Testis (tissue), 3 donors: Measurements from ENCODE around the gene SCO2. TPM values are rescaled to one million over a fixed set of nuclear protein-coding genes. Genes with fewer than 3 reads are reported as not detected.

Source experiments
- DNase-seq: peaks from one replicate; pipeline ENCODE4 v3.0.0-alpha.2; 2019
- H3K27ac ChIP-seq, 2 donors: fragments of 200-600 bp; sonication (generic); one replicate each; pipeline ENCODE4 v1.5.1; 2019
- H3K27me3 ChIP-seq: fragments of 200-600 bp; sonication (generic); one replicate; pipeline ENCODE4 v1.5.1; 2019
- H3K36me3 ChIP-seq: fragments of 200-600 bp; sonication (generic); one replicate; pipeline ENCODE4 v1.5.1; 2017; ENCODE audit warnings: low read depth; ENCODE audit errors: missing control alignments
- H3K4me1 ChIP-seq: fragments of 200-600 bp; sonication (generic); one replicate; pipeline ENCODE4 v1.5.1; 2019
- H3K4me3 ChIP-seq, 2 donors: fragments of 200-600 bp; sonication (generic); one replicate each; pipeline ENCODE4 v1.5.1; 2017 to 2019
- H3K9me3 ChIP-seq: fragments of 200-600 bp; sonication (generic); one replicate; pipeline ENCODE4 v1.5.1; 2017
- POLR2A ChIP-seq: fragments of 450-650 bp; IDR thresholded peaks from one replicate; pipeline ENCODE4 v1.6.1; 2017; ENCODE audit warnings: antibody characterized with exemption, mild to moderate bottlenecking, moderate library complexity
- WGBS, 2 donors: methylation state at CpG; one replicate each; pipeline ENCODE4 v1.1.5; 2018; 5-methylcytosine and 5-hydroxymethylcytosine counted together
- intact Hi-C: fragments of 100-400 bp; cut with DNase I; formaldehyde crosslinking; loops from one replicate; pipeline ENCODE4 v1.15.1; 2023; ENCODE audit warnings: low total_unique reads
- polyA plus RNA-seq: library from polyadenylated mRNA; stranded (reverse); fragments of 350-450 nt; fragmentation: Illumina TruSeq; extraction: RNeasy Lipid Tissue Mini Kit (QIAGEN cat#74804); gene quantifications from one replicate; pipeline ENCODE4 v1.2.3, GENCODE V29; 2014; ENCODE audit warnings: low read depth, low replicate concordance; ENCODE audit not compliant: insufficient read depth
- total RNA-seq, 2 donors: library from RNA; depleted of rRNA; stranded (reverse); fragments of >200 nt; gene quantifications; one replicate each; pipeline ENCODE4 v1.2.3, GENCODE V29; 2016
- TF ChIP-seq, protein P1 (sequence below), 3 experiments: fragments of 450-650 bp in 2 of 3; fragments of 200-600 bp in 1 of 3; sonication (generic) in 1 of 3; IDR thresholded peaks; one replicate each; pipeline ENCODE4 v1.5.1; 2016 to 2019; ENCODE audit warnings: antibody characterized with exemption in 3 of 3, mild to moderate bottlenecking in 2 of 3, moderate library complexity in 1 of 3

SCO2 gene
- total and polyA plus RNA-seq, 3 donors from 2014 or later: 1.8 to 4.8 (median 4.1) TPM

DNA sequence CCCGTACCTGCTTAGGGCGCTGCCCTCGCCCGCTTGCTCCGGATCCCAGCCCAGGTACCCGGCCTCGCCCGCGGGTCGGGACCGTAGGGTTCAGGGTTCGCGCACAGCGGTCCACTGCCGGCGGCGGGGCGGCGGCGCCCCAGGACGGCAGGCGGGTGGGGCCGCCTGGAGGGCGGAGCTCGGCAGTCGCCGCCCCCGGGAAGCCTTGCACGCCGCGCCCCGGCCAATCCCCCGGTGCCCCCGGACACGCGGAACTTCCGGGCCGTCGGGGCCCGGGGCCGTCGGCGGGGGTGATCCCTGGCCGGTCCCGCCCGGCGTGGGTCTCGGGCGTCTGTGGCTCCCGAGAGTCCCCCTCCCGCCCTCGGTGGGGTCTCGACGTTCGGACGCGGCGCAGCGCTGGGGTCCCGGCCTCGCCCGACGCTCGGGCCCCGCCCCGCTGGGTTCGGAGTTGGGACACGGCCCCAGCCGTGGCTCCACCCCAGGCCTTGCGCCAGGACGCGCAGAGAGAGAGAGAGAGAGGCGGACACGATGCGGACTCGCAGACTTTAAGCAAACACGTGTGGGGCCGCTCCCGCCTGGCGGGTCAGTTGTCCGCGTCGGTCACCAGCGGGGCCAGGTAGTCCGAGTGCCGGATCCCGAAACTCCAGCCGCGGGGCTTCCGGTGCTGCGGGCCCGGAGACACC is 4.6 kb upstream of the SCO2 start, which contains the start of gene TYMP:
Gene TYMP, minus strand, starts transcription at position 116 of the 683 bp plus-strand sequence. CDS start 303 bp downstream, outside the sequence.
- peaks cover 21% of the 10 kb centered on the region for H3K4me1 ChIP-seq

GRCh38 chr22:50529416-50529896 is 4.1 kb upstream of the SCO2 start:
- DNase-seq: no peak
- no peaks in the 10 kb centered on the region for H3K27me3 ChIP-seq
- intact Hi-C loops: no loop called here

More for the DNA sequence above, 4.6 kb upstream of the SCO2 start, which contains the start of gene TYMP:
- H3K27me3 ChIP-seq: no peaks in the 10 kb centered on the region
- TF ChIP-seq, protein P1, sequence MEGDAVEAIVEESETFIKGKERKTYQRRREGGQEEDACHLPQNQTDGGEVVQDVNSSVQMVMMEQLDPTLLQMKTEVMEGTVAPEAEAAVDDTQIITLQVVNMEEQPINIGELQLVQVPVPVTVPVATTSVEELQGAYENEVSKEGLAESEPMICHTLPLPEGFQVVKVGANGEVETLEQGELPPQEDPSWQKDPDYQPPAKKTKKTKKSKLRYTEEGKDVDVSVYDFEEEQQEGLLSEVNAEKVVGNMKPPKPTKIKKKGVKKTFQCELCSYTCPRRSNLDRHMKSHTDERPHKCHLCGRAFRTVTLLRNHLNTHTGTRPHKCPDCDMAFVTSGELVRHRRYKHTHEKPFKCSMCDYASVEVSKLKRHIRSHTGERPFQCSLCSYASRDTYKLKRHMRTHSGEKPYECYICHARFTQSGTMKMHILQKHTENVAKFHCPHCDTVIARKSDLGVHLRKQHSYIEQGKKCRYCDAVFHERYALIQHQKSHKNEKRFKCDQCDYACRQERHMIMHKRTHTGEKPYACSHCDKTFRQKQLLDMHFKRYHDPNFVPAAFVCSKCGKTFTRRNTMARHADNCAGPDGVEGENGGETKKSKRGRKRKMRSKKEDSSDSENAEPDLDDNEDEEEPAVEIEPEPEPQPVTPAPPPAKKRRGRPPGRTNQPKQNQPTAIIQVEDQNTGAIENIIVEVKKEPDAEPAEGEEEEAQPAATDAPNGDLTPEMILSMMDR (IDR thresholded peaks at IDR 0.05): no peak
- no peak for TF ChIP-seq POLR2A
- peak within 1 kb of the TSS; percentile 49 to 64 for H3K27ac ChIP-seq
- H3K9me3 ChIP-seq: no peaks in the 10 kb centered on the region
- no peaks in the 10 kb centered on the region for H3K36me3 ChIP-seq
- intact Hi-C loops: no loop called here
- WGBS, 2 donors: 0 to 1% methylated on average over 2 to 75 of the region's 92 CpGs
- H3K4me3 ChIP-seq: peak within 1 kb of the TSS; percentile 42 to 56
- no peak for DNase-seq

DNA sequence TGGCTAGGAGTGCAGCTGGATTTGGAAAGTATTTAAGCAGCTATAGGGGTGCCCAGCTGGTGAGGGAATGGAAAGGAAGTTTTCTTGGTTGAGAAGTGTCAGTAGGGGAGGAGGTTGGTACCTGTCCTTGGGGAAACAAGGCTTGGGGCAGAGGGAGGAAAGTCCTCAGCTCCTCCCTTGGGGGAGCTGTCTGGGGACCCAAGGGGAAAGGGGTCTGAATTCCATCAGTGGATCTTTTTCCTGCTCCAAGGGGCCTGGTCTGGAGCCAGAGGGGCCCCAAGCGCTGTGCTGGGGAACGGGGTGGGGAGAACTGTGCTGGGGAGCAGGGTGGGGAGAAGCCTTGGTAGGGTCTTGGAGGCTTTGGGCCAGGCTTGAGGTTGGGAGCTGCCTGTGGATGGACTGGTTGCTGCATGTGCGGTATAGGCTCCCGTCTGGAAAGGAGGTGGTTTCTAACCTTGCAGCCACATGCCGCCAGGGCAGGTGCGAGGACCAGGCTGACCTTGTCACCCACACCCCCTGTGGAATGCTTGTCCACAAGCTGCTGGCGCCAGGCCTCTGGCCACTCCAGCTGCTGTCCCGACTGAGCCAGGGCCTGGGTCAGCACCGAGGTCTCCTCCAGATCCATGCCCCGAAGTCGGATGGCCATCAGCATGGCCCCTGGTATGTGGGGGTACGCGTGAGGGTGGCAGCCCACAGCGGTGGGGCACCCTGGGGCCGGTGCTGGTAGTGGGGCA is 3.5 kb upstream of the SCO2 start:
- TF ChIP-seq, protein P1 (IDR thresholded peaks at IDR 0.05): no peak
- Histone ChIP-seq H3K27me3 (no peaks in the 10 kb centered on the region), H3K4me1 (peaks cover 31% of the 10 kb centered on the region), H3K9me3 (no peaks in the 10 kb centered on the region), H3K36me3 (no peaks in the 10 kb centered on the region), H3K27ac (no peak overlapping the region), H3K4me3 (peak overlapping the region in 1 of 2 donors; percentile 56)
- no peak for DNase-seq
- WGBS, 2 donors: 36 to 61% methylated on average over 6 to 15 of the region's 15 CpGs
- intact Hi-C loops: no loop called here

More at GRCh38 chr22:50529416-50529896, 4.1 kb upstream of the SCO2 start:
- 3 to 5% methylated on average over 13 to 48 of the region's 50 CpGs for WGBS, 2 donors
- Histone ChIP-seq H3K9me3 (no peaks in the 10 kb centered on the region), H3K4me3 (peak overlapping the region; percentile 42 to 56), H3K4me1 (peaks cover 26% of the 10 kb centered on the region), H3K36me3 (no peaks in the 10 kb centered on the region), H3K27ac (no peak overlapping the region)
- TF ChIP-seq POLR2A: no peak
- TF ChIP-seq, protein P1 (IDR thresholded peaks at IDR 0.05): no peak

GRCh38 chr22:50527921-50528681 is 2.7 kb upstream of the SCO2 start:
- TF ChIP-seq POLR2A: no peak
- TF ChIP-seq, protein P1 (IDR thresholded peaks at IDR 0.05): no peak
- H3K4me3 ChIP-seq: no peak overlapping the region
- no peak for DNase-seq
- WGBS, 2 donors: 76 to 87% methylated on average over 16 to 17 of the region's 18 CpGs
- H3K27ac ChIP-seq: no peak overlapping the region
- intact Hi-C loops: no loop called here
- H3K4me1 ChIP-seq: peaks cover 31% of the 10 kb centered on the region
- no peaks in the 10 kb centered on the region for H3K36me3 ChIP-seq
- no peaks in the 10 kb centered on the region for H3K27me3 ChIP-seq
- H3K9me3 ChIP-seq: no peaks in the 10 kb centered on the region
